NCI-H526 (cell line): Measurements from ENCODE around the gene SMPD1.
"Not testable (repeated sequence)": the region's sequence is repeated elsewhere in the genome, so short reads cannot be mapped to it uniquely, and the experiment has no call there.

Source experiments
- DNase-seq, 2 experiments: peaks; one replicate each; lab custom pipeline; 2025; lab: John Stamatoyannopoulos, UW

The SMPD1 gene

GRCh38 chr11:6388748-6389147, 1.5 kb upstream of the SMPD1 start:
- DNase-seq: no peak

- no peak for DNase-seq
Measured at GRCh38 chr11:6390718-6391469, 620 bp downstream of the SMPD1 start.

GRCh38 chr11:6391537-6392134, 1.4 kb downstream of the SMPD1 start:
- no peak for DNase-seq

- not testable (repeated sequence) for DNase-seq
Measured at GRCh38 chr11:6392251-6392650, 2.0 kb downstream of the SMPD1 start.

GRCh38 chr11:6393989-6394670, 3.9 kb downstream of the SMPD1 start:
- DNase-seq: no peak

GRCh38 chr11:6395470-6396060, 5.3 kb downstream of the SMPD1 start:
- DNase-seq: no peak

- DNase-seq: no peak
Measured at GRCh38 chr11:6397156-6397555, 6.9 kb downstream of the SMPD1 start.

- no peak for DNase-seq
Measured at GRCh38 chr11:6397636-6398035, 7.4 kb downstream of the SMPD1 start.

GRCh38 chr11:6400431-6401345, 10.4 kb downstream of the SMPD1 start:
- DNase-seq: no peak

GRCh38 chr11:6401464-6401863, 11.2 kb downstream of the SMPD1 start:
- no peak for DNase-seq

- no peak for DNase-seq
Measured at GRCh38 chr11:6402061-6402470, 11.8 kb downstream of the SMPD1 start.

GRCh38 chr11:6402561-6402981, 12.3 kb downstream of the SMPD1 start:
- no peak for DNase-seq

- DNase-seq: no peak
Measured at GRCh38 chr11:6403539-6403938, 13.3 kb downstream of the SMPD1 start.

- no peak for DNase-seq
Measured at GRCh38 chr11:6404342-6405051, 14.2 kb downstream of the SMPD1 start.

- DNase-seq: peak in 1 of 2 experiments; percentile 16
Measured at GRCh38 chr11:6405052-6405667, 14.9 kb downstream of the SMPD1 start.

- DNase-seq: no peak
Measured at GRCh38 chr11:6405846-6406245, 15.6 kb downstream of the SMPD1 start.

- DNase-seq: no peak
Measured at GRCh38 chr11:6406370-6406769, 16.1 kb downstream of the SMPD1 start.

GRCh38 chr11:6410695-6411430, 20.6 kb downstream of the SMPD1 start:
- DNase-seq: no peak

- DNase-seq: no peak
Measured at GRCh38 chr11:6411594-6412031, 21.3 kb downstream of the SMPD1 start.

- DNase-seq: no peak
Measured at GRCh38 chr11:6413791-6414201, 23.5 kb downstream of the SMPD1 start.
